Neural progenitor cell (in vitro differentiated cells): ENCODE data around the gene PSMB5.

ENCODE experiments used
- CTCF ChIP-seq: fragments of 200-600 bp; sonication (generic); IDR thresholded peaks from 2 replicates; pipeline ENCODE4 v1.5.1; 2017; ENCODE audit warnings: antibody characterized with exemption, mild to moderate bottlenecking
- EZH2 ChIP-seq: fragments of 200-600 bp; sonication (generic); IDR thresholded peaks from 2 replicates; pipeline ENCODE4 v1.6.1; 2017; ENCODE audit warnings: antibody characterized with exemption, mild to moderate bottlenecking, moderate library complexity
- EZH2phosphoT487 ChIP-seq: fragments of 200-600 bp; sonication (generic); IDR thresholded peaks from 2 replicates; pipeline ENCODE4 v1.6.1; 2017; ENCODE audit warnings: antibody characterized with exemption

DNA sequence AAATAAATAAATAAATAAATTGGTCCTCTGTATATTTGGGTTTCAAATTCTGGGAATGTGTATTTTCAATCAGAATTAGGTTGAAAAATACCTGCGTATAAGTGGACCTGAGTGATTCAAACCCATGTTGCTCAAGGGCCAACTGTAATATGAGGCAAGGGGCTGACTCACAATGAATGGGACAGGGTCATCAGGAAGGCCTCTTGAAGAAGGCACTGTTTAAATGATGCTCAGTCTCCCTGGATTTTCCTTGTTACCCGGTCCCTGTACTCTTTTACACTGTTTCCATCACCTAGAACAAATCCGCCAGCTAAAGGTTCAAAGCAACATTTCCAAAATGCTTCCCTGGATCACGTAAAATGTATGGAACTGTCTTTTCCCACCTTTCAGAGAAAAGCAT, 3.8 kb downstream of the PSMB5 start:
- TF ChIP-seq CTCF (no peak), EZH2 (no peak), EZH2phosphoT487 (no peak)
